ENCODE data around the gene ATP10B. TPM values are rescaled to one million over a fixed set of nuclear protein-coding genes. Genes with fewer than 3 reads are reported as not detected.

ATP10B gene
- total RNA-seq, 1 experiment from 2014 or later, result not detected

DNA sequence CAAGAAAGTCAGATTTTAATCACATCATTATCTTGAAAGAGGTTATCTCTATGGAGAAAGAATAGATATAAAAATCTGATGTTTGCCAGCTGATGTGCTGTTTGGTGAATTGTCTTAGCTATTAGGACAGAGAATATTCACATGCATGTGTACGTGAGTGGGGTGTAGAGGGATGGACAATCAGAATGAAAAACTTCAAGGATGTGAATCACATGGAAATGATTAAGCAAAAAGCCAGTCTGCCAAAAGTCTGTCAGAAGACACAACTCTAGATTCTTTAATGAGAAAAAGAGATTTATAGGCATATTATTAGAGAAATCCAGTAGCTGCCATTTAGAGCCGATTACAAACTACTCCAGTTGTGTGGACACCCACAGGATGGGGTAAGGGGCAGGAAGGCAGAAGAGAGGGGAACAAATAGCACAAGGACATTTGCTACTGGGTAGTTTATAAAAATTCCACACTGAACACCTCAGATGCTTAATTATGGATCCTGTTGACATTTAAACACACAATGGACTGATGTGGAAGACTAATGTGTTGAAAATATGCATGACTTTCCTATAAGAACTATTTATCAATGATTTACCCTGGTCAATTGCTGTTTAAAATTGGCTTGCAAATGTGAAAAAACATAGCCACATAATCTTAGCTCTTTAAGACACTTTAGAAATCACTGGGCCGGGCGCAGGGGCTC is 302.9 kb downstream of the ATP10B start:
- no peak for DNase-seq (ENCODE audit: low read depth in 1 of 2, low spot score in 2 of 2)
- H3K4me1 ChIP-seq (replicated peaks), result no peaks in the 10 kb centered on the region

DNA sequence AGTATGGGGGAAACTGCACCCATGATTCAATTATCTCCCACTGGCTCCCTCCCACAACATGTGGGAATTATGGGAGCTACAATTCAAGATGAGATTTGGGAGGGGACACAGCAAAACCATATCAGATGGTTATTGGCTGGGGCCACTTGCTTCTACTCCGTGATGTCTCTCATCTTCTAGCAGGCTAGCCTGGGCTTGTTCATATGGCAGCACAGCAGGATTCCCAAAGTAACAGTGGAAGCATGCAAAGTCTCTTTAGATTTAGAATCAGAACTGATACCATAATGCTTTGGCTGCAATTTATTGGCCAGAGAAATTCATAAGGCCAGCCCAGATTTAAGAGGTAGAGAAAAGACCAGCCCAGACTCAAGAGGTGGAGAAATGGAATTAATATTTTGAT is 304.1 kb downstream of the ATP10B start:
- no peak overlapping the region for H3K27ac ChIP-seq
- H3K4me1 ChIP-seq (replicated peaks), result no peaks in the 10 kb centered on the region
- DNase-seq (ENCODE audit: low read depth in 1 of 2, low spot score in 2 of 2), result no peak
- no peak overlapping the region for H3K4me3 ChIP-seq
- no peaks in the 10 kb centered on the region for H3K9me3 ChIP-seq (replicated peaks)
- peaks cover 2% of the 10 kb centered on the region for H3K27me3 ChIP-seq (replicated peaks)
- H3K36me3 ChIP-seq, result no peaks in the 10 kb centered on the region

More for the DNA sequence above, 302.9 kb downstream of the ATP10B start:
- no peaks in the 10 kb centered on the region for H3K9me3 ChIP-seq (replicated peaks)
- no peak overlapping the region for H3K27ac ChIP-seq
- no peak overlapping the region for H3K4me3 ChIP-seq
- peaks cover 2% of the 10 kb centered on the region; the same call in 1 of the 2 replicates for H3K27me3 ChIP-seq (replicated peaks)
- H3K36me3 ChIP-seq, result no peaks in the 10 kb centered on the region

GRCh38 chr5:160547061-160547460 is 304.9 kb downstream of the ATP10B start:
- no peaks in the 10 kb centered on the region for H3K4me1 ChIP-seq (replicated peaks)
- peaks cover 2% of the 10 kb centered on the region for H3K27me3 ChIP-seq (replicated peaks)
- no peak for DNase-seq (ENCODE audit: low read depth in 1 of 2, low spot score in 2 of 2)
- no peak overlapping the region for H3K4me3 ChIP-seq
- no peaks in the 10 kb centered on the region for H3K9me3 ChIP-seq (replicated peaks)
- H3K36me3 ChIP-seq, result no peaks in the 10 kb centered on the region
- H3K27ac ChIP-seq, result no peak overlapping the region

GRCh38 chr5:160545832-160546231 is 306.2 kb downstream of the ATP10B start:
- Histone ChIP-seq H3K9me3 (replicated peaks) (no peaks in the 10 kb centered on the region), H3K27ac (no peak overlapping the region), H3K36me3 (no peaks in the 10 kb centered on the region), H3K4me1 (replicated peaks) (no peaks in the 10 kb centered on the region), H3K27me3 (replicated peaks) (no peaks in the 10 kb centered on the region; the same call in 1 of the 2 replicates), H3K4me3 (no peak overlapping the region)
- DNase-seq (ENCODE audit: low read depth in 1 of 2, low spot score in 2 of 2), result no peak

GRCh38 chr5:160543395-160543794 is 308.6 kb downstream of the ATP10B start:
- no peak overlapping the region for H3K27ac ChIP-seq
- H3K27me3 ChIP-seq (replicated peaks), result no peaks in the 10 kb centered on the region; the same call in 1 of the 2 replicates
- H3K9me3 ChIP-seq (replicated peaks), result no peaks in the 10 kb centered on the region
- H3K36me3 ChIP-seq, result no peaks in the 10 kb centered on the region
- DNase-seq (ENCODE audit: low read depth in 1 of 2, low spot score in 2 of 2), result no peak
- no peaks in the 10 kb centered on the region for H3K4me1 ChIP-seq (replicated peaks)
- no peak overlapping the region for H3K4me3 ChIP-seq

GRCh38 chr5:160542840-160543239 is 309.2 kb downstream of the ATP10B start:
- H3K36me3 ChIP-seq, result no peaks in the 10 kb centered on the region
- no peak overlapping the region for H3K27ac ChIP-seq
- no peak for DNase-seq (ENCODE audit: low read depth in 1 of 2, low spot score in 2 of 2)
- H3K27me3 ChIP-seq (replicated peaks), result no peaks in the 10 kb centered on the region; the same call in 1 of the 2 replicates
- H3K4me1 ChIP-seq (replicated peaks), result no peaks in the 10 kb centered on the region
- no peak overlapping the region for H3K4me3 ChIP-seq
- H3K9me3 ChIP-seq (replicated peaks), result no peaks in the 10 kb centered on the region

DNA sequence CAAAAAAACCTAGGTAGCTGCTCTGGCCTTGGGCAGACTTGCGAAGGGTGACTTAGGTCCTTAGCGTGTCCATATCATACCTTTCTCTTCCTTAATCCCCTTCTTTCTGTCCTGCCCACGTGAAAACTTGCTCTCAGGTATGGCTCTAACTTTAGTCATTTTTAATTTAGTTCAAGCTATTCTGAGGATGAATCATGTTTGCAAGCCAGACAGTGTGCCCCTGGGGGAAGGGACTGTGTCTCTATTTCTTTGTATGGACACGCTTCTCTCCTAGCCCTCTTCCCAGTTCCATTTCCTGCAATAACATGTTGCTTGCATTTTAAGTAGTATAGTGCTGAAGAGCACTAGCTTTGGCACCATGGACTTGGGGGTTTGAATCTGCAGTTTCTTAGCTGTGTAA is 309.7 kb downstream of the ATP10B start:
- Histone ChIP-seq H3K36me3 (no peaks in the 10 kb centered on the region), H3K4me1 (replicated peaks) (no peaks in the 10 kb centered on the region), H3K9me3 (replicated peaks) (no peaks in the 10 kb centered on the region), H3K4me3 (no peak overlapping the region), H3K27me3 (replicated peaks) (no peaks in the 10 kb centered on the region; the same call in 1 of the 2 replicates), H3K27ac (no peak overlapping the region)
- DNase-seq (ENCODE audit: low read depth in 1 of 2, low spot score in 2 of 2), result no peak

- DNase-seq (ENCODE audit: low read depth in 1 of 2, low spot score in 2 of 2), result no peak
- no peaks in the 10 kb centered on the region for H3K9me3 ChIP-seq (replicated peaks)
Measured at GRCh38 chr5:160539431-160539830, 312.6 kb downstream of the ATP10B start.

DNA sequence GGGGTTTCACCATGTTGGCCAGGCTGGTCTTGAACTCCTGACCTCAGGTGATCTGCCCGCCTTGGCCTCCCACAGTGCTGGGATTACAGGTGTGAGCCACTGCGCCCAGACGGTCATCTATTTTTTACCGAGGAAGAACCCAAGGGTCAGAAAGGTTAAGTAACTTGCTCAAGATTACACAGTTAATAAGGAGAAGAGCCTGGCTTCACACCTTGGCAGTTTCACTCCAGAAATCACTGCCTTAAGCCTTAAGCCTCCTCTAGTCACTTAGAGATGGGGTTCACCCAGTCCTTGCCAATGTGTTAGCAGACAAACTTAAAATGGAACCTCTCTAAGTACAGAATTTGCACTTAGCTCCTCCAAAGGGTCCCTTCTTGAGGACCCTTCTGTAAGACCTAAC is 314.1 kb downstream of the ATP10B start:
- H3K27me3 ChIP-seq (replicated peaks), result no peaks in the 10 kb centered on the region
- no peak for DNase-seq (ENCODE audit: low read depth in 1 of 2, low spot score in 2 of 2)
- H3K27ac ChIP-seq, result no peak overlapping the region
- no peak overlapping the region for H3K4me3 ChIP-seq
- no peaks in the 10 kb centered on the region for H3K4me1 ChIP-seq (replicated peaks)
- no peaks in the 10 kb centered on the region for H3K36me3 ChIP-seq
- no peaks in the 10 kb centered on the region for H3K9me3 ChIP-seq (replicated peaks)

More at GRCh38 chr5:160539431-160539830, 312.6 kb downstream of the ATP10B start:
- no peaks in the 10 kb centered on the region for H3K36me3 ChIP-seq
- no peaks in the 10 kb centered on the region for H3K4me1 ChIP-seq (replicated peaks)
- no peak overlapping the region for H3K27ac ChIP-seq
- H3K4me3 ChIP-seq, result no peak overlapping the region
- no peaks in the 10 kb centered on the region; the same call in 1 of the 2 replicates for H3K27me3 ChIP-seq (replicated peaks)

DNA sequence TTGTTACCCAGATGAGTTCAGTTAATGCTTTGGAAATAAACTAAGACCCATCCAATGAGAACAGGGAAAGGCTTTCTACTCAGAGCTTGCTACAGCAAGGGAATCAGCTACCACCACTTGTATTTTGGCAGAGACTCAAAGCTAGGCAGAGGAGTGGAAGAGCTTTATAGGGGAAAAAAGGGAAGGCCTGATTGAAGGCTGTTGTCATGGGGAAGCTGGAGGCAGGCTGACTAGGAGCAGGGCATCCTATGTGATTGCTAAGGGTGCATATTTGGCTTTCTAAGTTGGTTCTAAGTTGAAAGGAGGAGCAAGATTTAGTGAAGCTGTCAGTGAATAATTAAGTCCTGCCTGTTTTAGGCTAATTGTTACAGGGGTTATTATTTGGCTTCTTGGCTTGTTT is 314.9 kb downstream of the ATP10B start:
- no peaks in the 10 kb centered on the region for H3K36me3 ChIP-seq
- no peak for DNase-seq (ENCODE audit: low read depth in 1 of 2, low spot score in 2 of 2)

DNA sequence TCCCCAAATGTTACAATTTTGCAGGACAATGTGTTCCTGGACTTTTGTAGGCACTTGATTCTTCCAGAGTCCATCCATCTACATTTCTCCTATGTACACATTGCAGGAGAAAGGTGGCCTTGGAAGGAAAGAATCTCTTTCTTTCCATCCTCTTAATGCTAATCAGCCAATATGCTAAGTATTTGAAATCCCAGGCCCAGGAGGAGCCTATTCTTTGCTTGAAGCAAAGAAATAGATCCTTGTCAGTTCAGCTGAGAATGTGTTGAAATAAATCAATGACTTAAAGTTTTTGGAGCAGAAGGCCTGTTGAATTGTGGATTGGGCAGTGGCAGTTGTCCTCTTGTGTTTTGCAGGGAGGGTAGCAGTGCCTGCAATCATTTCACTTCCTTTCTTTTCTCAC is 317.1 kb downstream of the ATP10B start:
- Histone ChIP-seq H3K27ac (no peak overlapping the region), H3K4me1 (replicated peaks) (no peaks in the 10 kb centered on the region), H3K4me3 (no peak overlapping the region), H3K27me3 (replicated peaks) (no peaks in the 10 kb centered on the region; the same call in 1 of the 2 replicates), H3K9me3 (replicated peaks) (no peaks in the 10 kb centered on the region), H3K36me3 (no peaks in the 10 kb centered on the region)
- DNase-seq (ENCODE audit: low read depth in 1 of 2, low spot score in 2 of 2), result no peak

More for the DNA sequence above, 314.9 kb downstream of the ATP10B start:
- Histone ChIP-seq H3K9me3 (replicated peaks) (no peaks in the 10 kb centered on the region), H3K4me1 (replicated peaks) (no peaks in the 10 kb centered on the region), H3K27me3 (replicated peaks) (no peaks in the 10 kb centered on the region), H3K4me3 (no peak overlapping the region), H3K27ac (no peak overlapping the region)

GRCh38 chr5:160534125-160534524 is 317.9 kb downstream of the ATP10B start:
- no peaks in the 10 kb centered on the region for H3K36me3 ChIP-seq
- no peaks in the 10 kb centered on the region for H3K4me1 ChIP-seq (replicated peaks)
- no peak overlapping the region for H3K27ac ChIP-seq
- no peak for DNase-seq (ENCODE audit: low read depth in 1 of 2, low spot score in 2 of 2)
- no peak overlapping the region for H3K4me3 ChIP-seq
- no peaks in the 10 kb centered on the region; the same call in 1 of the 2 replicates for H3K27me3 ChIP-seq (replicated peaks)
- H3K9me3 ChIP-seq (replicated peaks), result no peaks in the 10 kb centered on the region

- Histone ChIP-seq H3K9me3 (replicated peaks) (no peaks in the 10 kb centered on the region), H3K36me3 (no peaks in the 10 kb centered on the region)
- no peak for DNase-seq (ENCODE audit: low read depth in 1 of 2, low spot score in 2 of 2)
Measured at GRCh38 chr5:160525471-160526261, 326.3 kb downstream of the ATP10B start.

DNA sequence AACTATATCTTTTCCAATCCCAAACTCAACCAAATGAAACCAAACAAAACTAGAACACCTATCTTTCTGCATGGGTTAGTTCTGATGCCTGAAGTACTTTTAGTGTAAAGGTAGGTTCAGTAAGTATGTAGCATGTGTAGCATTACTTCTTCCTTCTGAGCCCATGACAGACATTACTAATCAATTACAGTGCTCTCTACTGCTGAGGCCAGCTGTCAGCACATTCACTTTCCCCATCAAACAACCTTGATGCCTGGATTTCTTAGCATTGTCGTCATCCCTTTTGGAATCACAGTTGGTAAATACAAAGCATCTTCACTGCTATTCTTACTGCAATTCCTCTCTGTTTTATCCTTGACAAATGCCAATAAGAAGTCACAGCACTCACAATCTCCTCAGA is 327.2 kb downstream of the ATP10B start:
- Histone ChIP-seq H3K27me3 (replicated peaks) (peaks cover 6% of the 10 kb centered on the region; the same call in 1 of the 2 replicates), H3K4me3 (no peak overlapping the region), H3K9me3 (replicated peaks) (no peaks in the 10 kb centered on the region), H3K4me1 (replicated peaks) (no peaks in the 10 kb centered on the region), H3K27ac (no peak overlapping the region), H3K36me3 (no peaks in the 10 kb centered on the region)
- DNase-seq (ENCODE audit: low read depth in 1 of 2, low spot score in 2 of 2), result no peak

More at GRCh38 chr5:160525471-160526261, 326.3 kb downstream of the ATP10B start:
- peaks cover 6% of the 10 kb centered on the region; the same call in 1 of the 2 replicates for H3K27me3 ChIP-seq (replicated peaks)
- H3K4me3 ChIP-seq, result no peak overlapping the region
- no peaks in the 10 kb centered on the region for H3K4me1 ChIP-seq (replicated peaks)
- no peak overlapping the region for H3K27ac ChIP-seq
